ENCODE results near the gene DDX59. TPM values are rescaled to one million over a fixed set of nuclear protein-coding genes. Genes with fewer than 3 reads are reported as not detected.

Gene DDX59
- total and polyA plus RNA-seq, 4 donors: 20.5 to 30.5 (median 26.3) TPM

GRCh38 chr1:200673952-200674823, 4.5 kb upstream of the DDX59 start:
- Histone ChIP-seq H3K9me3 (ENCODE audit: control insufficient read depth, insufficient read depth, low read length) (no peaks in the 10 kb centered on the region), H3K27ac (ENCODE audit: low read depth, low read length) (no peak overlapping the region), H3K4me3 (ENCODE audit: low read depth, low read length) (no peak overlapping the region), H3K27me3 (ENCODE audit: control insufficient read depth, insufficient read depth, low read length) (no peaks in the 10 kb centered on the region), H3K36me3 (ENCODE audit: control insufficient read depth, insufficient read depth, low read length) (no peaks in the 10 kb centered on the region), H3K4me1 (ENCODE audit: control insufficient read depth, insufficient read depth, low read length) (no peaks in the 10 kb centered on the region)
- WGBS (ENCODE audit: insufficient coverage): no CpG with 5 or more reads among the region's 4 CpGs
- DNase-seq (ENCODE audit: low read depth in 4 of 6, low spot score in 6 of 6): no peak

GRCh38 chr1:200671235-200671786, 1.6 kb upstream of the DDX59 start:
- H3K4me1 ChIP-seq (ENCODE audit: control insufficient read depth, insufficient read depth, low read length): peaks cover 5% of the 10 kb centered on the region
- H3K4me3 ChIP-seq (ENCODE audit: low read depth, low read length): no peak overlapping the region
- no peak for DNase-seq (ENCODE audit: low read depth in 4 of 6, low spot score in 6 of 6)
- no peaks in the 10 kb centered on the region for H3K27me3 ChIP-seq (ENCODE audit: control insufficient read depth, insufficient read depth, low read length)
- WGBS (ENCODE audit: insufficient coverage): 85% methylated on average over 2 of the region's 5 CpGs
- no peaks in the 10 kb centered on the region for H3K9me3 ChIP-seq (ENCODE audit: control insufficient read depth, insufficient read depth, low read length)
- no peak overlapping the region for H3K27ac ChIP-seq (ENCODE audit: low read depth, low read length)
- no peaks in the 10 kb centered on the region for H3K36me3 ChIP-seq (ENCODE audit: control insufficient read depth, insufficient read depth, low read length)

- peak overlapping the region; percentile 68 for H3K4me3 ChIP-seq (ENCODE audit: low read depth, low read length)
- H3K9me3 ChIP-seq (ENCODE audit: control insufficient read depth, insufficient read depth, low read length): no peaks in the 10 kb centered on the region
- H3K27ac ChIP-seq (ENCODE audit: low read depth, low read length): peak overlapping the region; percentile 86
- peaks cover 7% of the 10 kb centered on the region for H3K4me1 ChIP-seq (ENCODE audit: control insufficient read depth, insufficient read depth, low read length)
- DNase-seq (ENCODE audit: low read depth in 4 of 6, low spot score in 6 of 6): peak in 5 of 6 donors; percentile 19 to 78 (median 63)
- WGBS (ENCODE audit: insufficient coverage): 0% methylated on average over 4 of the region's 14 CpGs
- no peaks in the 10 kb centered on the region for H3K27me3 ChIP-seq (ENCODE audit: control insufficient read depth, insufficient read depth, low read length)
- H3K36me3 ChIP-seq (ENCODE audit: control insufficient read depth, insufficient read depth, low read length): no peaks in the 10 kb centered on the region
Observed at GRCh38 chr1:200670242-200671118, 773 bp upstream of the DDX59 start.

GRCh38 chr1:200668514-200669313, 993 bp downstream of the DDX59 start:
- 31% methylated on average over 4 of the region's 7 CpGs for WGBS (ENCODE audit: insufficient coverage)
- no peaks in the 10 kb centered on the region for H3K9me3 ChIP-seq (ENCODE audit: control insufficient read depth, insufficient read depth, low read length)
- DNase-seq (ENCODE audit: low read depth in 4 of 6, low spot score in 6 of 6): peak in 2 of 6 donors; percentile 11 to 19
- no peaks in the 10 kb centered on the region for H3K27me3 ChIP-seq (ENCODE audit: control insufficient read depth, insufficient read depth, low read length)
- peak overlapping the region; percentile 68 for H3K4me3 ChIP-seq (ENCODE audit: low read depth, low read length)
- H3K4me1 ChIP-seq (ENCODE audit: control insufficient read depth, insufficient read depth, low read length): peaks cover 11% of the 10 kb centered on the region
- peak overlapping the region; percentile 89 for H3K27ac ChIP-seq (ENCODE audit: low read depth, low read length)
- H3K36me3 ChIP-seq (ENCODE audit: control insufficient read depth, insufficient read depth, low read length): no peaks in the 10 kb centered on the region

- WGBS (ENCODE audit: insufficient coverage): 37% methylated on average over 4 of the region's 8 CpGs
- Histone ChIP-seq H3K27me3 (ENCODE audit: control insufficient read depth, insufficient read depth, low read length) (no peaks in the 10 kb centered on the region), H3K36me3 (ENCODE audit: control insufficient read depth, insufficient read depth, low read length) (peaks cover 3% of the 10 kb centered on the region), H3K4me3 (ENCODE audit: low read depth, low read length) (no peak overlapping the region), H3K27ac (ENCODE audit: low read depth, low read length) (peak overlapping the region; percentile 70), H3K9me3 (ENCODE audit: control insufficient read depth, insufficient read depth, low read length) (no peaks in the 10 kb centered on the region), H3K4me1 (ENCODE audit: control insufficient read depth, insufficient read depth, low read length) (peaks cover 11% of the 10 kb centered on the region)
- peak in 2 of 6 donors; percentile 5 to 9 for DNase-seq (ENCODE audit: low read depth in 4 of 6, low spot score in 6 of 6)
Observed at GRCh38 chr1:200666309-200666708, 3.4 kb downstream of the DDX59 start.

GRCh38 chr1:200665861-200666260, 3.8 kb downstream of the DDX59 start:
- H3K4me3 ChIP-seq (ENCODE audit: low read depth, low read length): no peak overlapping the region
- peaks cover 11% of the 10 kb centered on the region for H3K4me1 ChIP-seq (ENCODE audit: control insufficient read depth, insufficient read depth, low read length)
- peak in 3 of 6 donors; percentile 15 to 66 (median 46) for DNase-seq (ENCODE audit: low read depth in 4 of 6, low spot score in 6 of 6)
- no peaks in the 10 kb centered on the region for H3K9me3 ChIP-seq (ENCODE audit: control insufficient read depth, insufficient read depth, low read length)
- peaks cover 3% of the 10 kb centered on the region for H3K36me3 ChIP-seq (ENCODE audit: control insufficient read depth, insufficient read depth, low read length)
- no CpG with 5 or more reads among the region's 2 CpGs for WGBS (ENCODE audit: insufficient coverage)
- H3K27ac ChIP-seq (ENCODE audit: low read depth, low read length): peak overlapping the region; percentile 70
- H3K27me3 ChIP-seq (ENCODE audit: control insufficient read depth, insufficient read depth, low read length): no peaks in the 10 kb centered on the region

GRCh38 chr1:200660719-200661118, 9.0 kb downstream of the DDX59 start:
- peaks cover 4% of the 10 kb centered on the region for H3K4me1 ChIP-seq (ENCODE audit: control insufficient read depth, insufficient read depth, low read length)
- WGBS (ENCODE audit: insufficient coverage): 91% methylated on average over 5 of the region's 6 CpGs
- no peaks in the 10 kb centered on the region for H3K9me3 ChIP-seq (ENCODE audit: control insufficient read depth, insufficient read depth, low read length)
- no peak overlapping the region for H3K4me3 ChIP-seq (ENCODE audit: low read depth, low read length)
- DNase-seq (ENCODE audit: low read depth in 4 of 6, low spot score in 6 of 6): no peak
- no peaks in the 10 kb centered on the region for H3K27me3 ChIP-seq (ENCODE audit: control insufficient read depth, insufficient read depth, low read length)
- H3K27ac ChIP-seq (ENCODE audit: low read depth, low read length): no peak overlapping the region
- H3K36me3 ChIP-seq (ENCODE audit: control insufficient read depth, insufficient read depth, low read length): peaks cover 30% of the 10 kb centered on the region

GRCh38 chr1:200659269-200659668, 10.4 kb downstream of the DDX59 start:
- H3K4me1 ChIP-seq (ENCODE audit: control insufficient read depth, insufficient read depth, low read length): no peaks in the 10 kb centered on the region
- H3K36me3 ChIP-seq (ENCODE audit: control insufficient read depth, insufficient read depth, low read length): peaks cover 33% of the 10 kb centered on the region
- H3K9me3 ChIP-seq (ENCODE audit: control insufficient read depth, insufficient read depth, low read length): no peaks in the 10 kb centered on the region
- no peak overlapping the region for H3K4me3 ChIP-seq (ENCODE audit: low read depth, low read length)
- 100% methylated on average over 1 of the region's 1 CpG for WGBS (ENCODE audit: insufficient coverage)
- H3K27ac ChIP-seq (ENCODE audit: low read depth, low read length): no peak overlapping the region
- H3K27me3 ChIP-seq (ENCODE audit: control insufficient read depth, insufficient read depth, low read length): no peaks in the 10 kb centered on the region
- DNase-seq (ENCODE audit: low read depth in 4 of 6, low spot score in 6 of 6): no peak
